Osteoblast (primary cell): Measurements from ENCODE around the gene WNK4. TPM values are rescaled to one million over a fixed set of nuclear protein-coding genes. Genes with fewer than 3 reads are reported as not detected.

Source experiments
- DNase-seq: peaks from one replicate; pipeline ENCODE4 v3.0.0; 2011; ENCODE audit warnings: low spot score, mixed read lengths; ENCODE audit not compliant: insufficient read length; ENCODE audit errors: missing footprints
- H2AFZ ChIP-seq: 2 replicates; pipeline ENCODE4 v1.6.0; 2011; ENCODE audit warnings: mild to moderate bottlenecking, low read length
- H3K27ac ChIP-seq: 2 replicates; pipeline ENCODE4 v1.5.1; 2011; ENCODE audit warnings: mild to moderate bottlenecking, low read depth, low read length, moderate library complexity
- H3K27me3 ChIP-seq: 2 replicates; pipeline ENCODE4 v1.6.0; 2012; ENCODE audit warnings: mild to moderate bottlenecking, control low read depth, inconsistent platforms, low read length, moderate library complexity; ENCODE audit not compliant: insufficient read depth
- H3K36me3 ChIP-seq: 2 replicates; pipeline ENCODE4 v1.5.1; 2011; ENCODE audit warnings: mild to moderate bottlenecking, low read length, control low read depth, moderate library complexity; ENCODE audit not compliant: insufficient read depth
- H3K4me1 ChIP-seq: 2 replicates; pipeline ENCODE4 v1.5.1; 2011; ENCODE audit warnings: mild to moderate bottlenecking, low read length, control low read depth, moderate library complexity; ENCODE audit not compliant: insufficient read depth
- H3K4me2 ChIP-seq: 2 replicates; pipeline ENCODE4 v1.6.0; 2011; ENCODE audit warnings: mild to moderate bottlenecking, low read length; ENCODE audit not compliant: insufficient read depth
- H3K4me3 ChIP-seq: fragments of 200-600 bp; sonication (generic); 3 replicates; pipeline ENCODE4 v1.5.1; 2012; ENCODE audit warnings: mild to moderate bottlenecking, low read length, inconsistent platforms; ENCODE audit not compliant: insufficient read depth
- H3K79me2 ChIP-seq: 2 replicates; pipeline ENCODE4 v1.6.0; 2012; ENCODE audit warnings: mild to moderate bottlenecking, low read length, control low read depth, inconsistent platforms; ENCODE audit not compliant: insufficient read depth
- H3K9me3 ChIP-seq: 2 replicates; pipeline ENCODE4 v1.5.1; 2011; ENCODE audit warnings: low read depth, low read length, control low read depth
- H4K20me1 ChIP-seq: 2 replicates; pipeline ENCODE4 v1.6.0; 2012; ENCODE audit warnings: mild to moderate bottlenecking, low read length, control low read depth; ENCODE audit not compliant: insufficient read depth
- CTCF ChIP-seq: IDR thresholded peaks from 2 replicates; pipeline ENCODE4 v1.5.1; 2011; ENCODE audit warnings: mild to moderate bottlenecking, low read depth, low read length, moderate library complexity; ENCODE audit errors: extremely low read depth
- total RNA-seq: library from RNA; depleted of rRNA; stranded (reverse); fragments of >200 nt; gene quantifications from 2 replicates; pipeline ENCODE4 v1.2.3, GENCODE V29; 2012

The WNK4 gene
- total RNA-seq, 1 donor = not detected

DNA sequence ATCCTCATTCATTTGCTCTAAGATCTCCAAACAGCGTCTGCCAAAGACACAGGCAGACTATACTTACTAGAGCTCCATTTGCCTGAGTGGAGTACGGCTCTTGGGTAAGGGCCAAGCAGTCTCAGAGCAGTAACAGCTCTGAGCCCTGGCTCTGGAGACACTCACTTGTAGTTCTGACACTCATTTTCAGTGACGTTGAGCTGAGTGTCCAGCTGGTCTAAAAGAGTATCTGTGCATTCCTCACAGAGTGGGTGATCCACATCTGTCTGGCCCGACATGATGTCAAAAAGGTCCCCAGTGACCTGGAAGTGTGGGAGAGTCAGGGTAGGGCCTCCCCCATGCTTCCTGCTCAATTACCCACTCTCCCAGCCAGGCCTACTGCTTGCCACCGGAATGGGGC, 38.0 kb downstream of the WNK4 start:
- peaks cover 48% of the 10 kb centered on the region for H3K4me1 ChIP-seq
- DNase-seq = peak; percentile 32
- H3K9me3 ChIP-seq = no peaks in the 10 kb centered on the region
- peaks cover 64% of the 10 kb centered on the region for H3K36me3 ChIP-seq
- no peaks in the 10 kb centered on the region for H4K20me1 ChIP-seq
- no peak overlapping the region for H3K4me3 ChIP-seq
- TF ChIP-seq CTCF = no peak
- H3K4me2 ChIP-seq = no peak overlapping the region
- H3K27ac ChIP-seq = peak overlapping the region; percentile 86
- no peaks in the 10 kb centered on the region for H3K27me3 ChIP-seq
- no peak overlapping the region for H2AFZ ChIP-seq
- peaks cover 24% of the 10 kb centered on the region for H3K79me2 ChIP-seq

- H3K4me1 ChIP-seq = peaks cover 42% of the 10 kb centered on the region
- no peak overlapping the region for H2AFZ ChIP-seq
- no peaks in the 10 kb centered on the region for H4K20me1 ChIP-seq
- DNase-seq = peak; percentile 31
- TF ChIP-seq CTCF = peak; percentile 89
- H3K9me3 ChIP-seq = no peaks in the 10 kb centered on the region
- peaks cover 31% of the 10 kb centered on the region for H3K79me2 ChIP-seq
- peaks cover 54% of the 10 kb centered on the region for H3K36me3 ChIP-seq
- H3K27ac ChIP-seq = peak overlapping the region; percentile 86
- no peaks in the 10 kb centered on the region for H3K27me3 ChIP-seq
- H3K4me3 ChIP-seq = no peak overlapping the region
- H3K4me2 ChIP-seq = no peak overlapping the region
These were observed 39.6 kb downstream of the WNK4 start for GRCh38 chr17:42819939-42820535.

DNA sequence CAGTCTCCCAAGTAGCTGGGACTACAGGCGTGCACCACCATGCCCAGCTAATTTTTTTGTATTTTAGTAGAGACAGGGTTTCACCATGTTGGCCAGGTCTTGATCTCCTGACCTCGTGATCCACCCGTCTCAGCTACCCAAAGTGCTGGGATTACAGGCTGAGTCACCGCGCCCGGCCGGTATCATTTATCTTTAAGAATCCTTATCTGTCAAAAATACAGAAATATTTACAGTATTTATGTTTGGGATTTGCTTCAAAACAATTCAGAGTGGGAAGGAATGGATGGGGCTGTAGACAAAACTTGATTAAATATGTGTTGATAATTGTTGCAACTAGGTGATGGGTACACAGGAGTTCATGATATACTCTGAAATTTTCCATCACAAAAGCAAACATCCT, 40.8 kb downstream of the WNK4 start:
- peaks cover 31% of the 10 kb centered on the region for H3K79me2 ChIP-seq

GRCh38 chr17:42827472-42827871, 47.1 kb downstream of the WNK4 start:
- Histone ChIP-seq H4K20me1 (no peaks in the 10 kb centered on the region), H3K4me1 (peaks cover 11% of the 10 kb centered on the region), H3K27ac (no peak overlapping the region), H3K79me2 (peaks cover 16% of the 10 kb centered on the region), H3K4me2 (no peak overlapping the region), H3K36me3 (no peaks in the 10 kb centered on the region), H3K27me3 (no peaks in the 10 kb centered on the region), H2AFZ (no peak overlapping the region), H3K4me3 (no peak overlapping the region), H3K9me3 (no peaks in the 10 kb centered on the region)
- DNase-seq = peak; percentile 9
- no peak for TF ChIP-seq CTCF

More for the DNA sequence above, 40.8 kb downstream of the WNK4 start:
- TF ChIP-seq CTCF = no peak
- DNase-seq = no peak
- H3K4me2 ChIP-seq = no peak overlapping the region
- H2AFZ ChIP-seq = no peak overlapping the region
- no peaks in the 10 kb centered on the region for H3K27me3 ChIP-seq
- H3K27ac ChIP-seq = no peak overlapping the region
- no peaks in the 10 kb centered on the region for H3K9me3 ChIP-seq
- H4K20me1 ChIP-seq = no peaks in the 10 kb centered on the region
- H3K4me1 ChIP-seq = peaks cover 32% of the 10 kb centered on the region
- no peak overlapping the region for H3K4me3 ChIP-seq
- H3K36me3 ChIP-seq = peaks cover 44% of the 10 kb centered on the region
